HepG2 (cell line): ENCODE measurements around the gene PARD3.

Experiments
- BORCS8-MEF2B ChIP-seq: sonication (generic); formaldehyde crosslinking; IDR thresholded peaks from 2 replicates; pipeline ENCODE4 v1.8.0; 2022; ENCODE audit warnings: mild to moderate bottlenecking, missing genetic modification reagents
- NCOR1 ChIP-seq: fragments of 200-600 bp; sonication (generic); IDR thresholded peaks from 2 replicates; pipeline ENCODE4 v1.7.0; 2017; ENCODE audit warnings: antibody characterized with exemption, low read length, borderline replicate concordance
- TCF7L2 ChIP-seq: IDR thresholded peaks from 2 replicates; pipeline ENCODE4 v1.6.1; 2011; ENCODE audit warnings: mild to moderate bottlenecking, low read depth, low read length, moderate library complexity
- U2AF2 ChIP-seq: fragments of 200-400 bp; formaldehyde crosslinking; IDR thresholded peaks from 2 replicates; pipeline ENCODE4 v1.6.1; 2017; ENCODE audit warnings: low read depth, mild to moderate bottlenecking, low read length
- ZNF17 ChIP-seq: sonication (generic); formaldehyde crosslinking; IDR thresholded peaks from 2 replicates; pipeline ENCODE4 v1.5.0; 2020; ENCODE audit warnings: mild to moderate bottlenecking, missing genetic modification reagents
- TF ChIP-seq, protein P1 (sequence below): sonication (generic); formaldehyde crosslinking; IDR thresholded peaks from 2 replicates; pipeline ENCODE4 v1.4.0; 2020; ENCODE audit warnings: missing genetic modification reagents
- TF ChIP-seq, protein P2 (sequence below): sonication (generic); formaldehyde crosslinking; IDR thresholded peaks from 2 replicates; pipeline ENCODE4 v1.8.1; 2022; ENCODE audit warnings: low read depth, mild to moderate bottlenecking, missing genetic modification reagents

DNA sequence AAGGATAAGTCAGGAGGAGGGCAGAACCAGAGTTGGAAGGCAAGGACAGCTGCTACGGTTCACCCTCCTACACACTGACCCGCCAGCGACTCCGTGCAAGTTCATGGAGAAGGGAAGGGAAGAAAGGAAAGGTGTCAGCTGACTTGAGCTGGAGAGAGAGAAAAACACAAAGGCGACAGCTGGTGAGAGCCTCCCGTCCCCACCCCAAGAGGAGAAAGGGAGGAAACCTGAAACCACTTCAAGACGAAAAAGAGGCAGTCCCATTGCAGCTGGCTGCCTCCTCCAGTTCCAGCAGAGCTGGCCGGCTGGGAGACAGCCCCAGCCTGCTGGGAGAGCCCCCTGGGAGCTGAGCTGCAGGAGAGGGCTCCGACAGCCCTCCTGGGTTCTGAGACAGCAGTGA lies 75.2 kb downstream of the PARD3 start:
- TF ChIP-seq, protein P1, sequence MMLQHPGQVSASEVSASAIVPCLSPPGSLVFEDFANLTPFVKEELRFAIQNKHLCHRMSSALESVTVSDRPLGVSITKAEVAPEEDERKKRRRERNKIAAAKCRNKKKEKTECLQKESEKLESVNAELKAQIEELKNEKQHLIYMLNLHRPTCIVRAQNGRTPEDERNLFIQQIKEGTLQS (CRISPR knock-in tag) = no peak
- TF ChIP-seq ZNF17 (CRISPR knock-in tag) = no peak
- no peak for TF ChIP-seq U2AF2
- no peak for TF ChIP-seq BORCS8-MEF2B (CRISPR knock-in tag)
- TF ChIP-seq NCOR1 = no peak
- TF ChIP-seq TCF7L2 = no peak
- TF ChIP-seq, protein P2, sequence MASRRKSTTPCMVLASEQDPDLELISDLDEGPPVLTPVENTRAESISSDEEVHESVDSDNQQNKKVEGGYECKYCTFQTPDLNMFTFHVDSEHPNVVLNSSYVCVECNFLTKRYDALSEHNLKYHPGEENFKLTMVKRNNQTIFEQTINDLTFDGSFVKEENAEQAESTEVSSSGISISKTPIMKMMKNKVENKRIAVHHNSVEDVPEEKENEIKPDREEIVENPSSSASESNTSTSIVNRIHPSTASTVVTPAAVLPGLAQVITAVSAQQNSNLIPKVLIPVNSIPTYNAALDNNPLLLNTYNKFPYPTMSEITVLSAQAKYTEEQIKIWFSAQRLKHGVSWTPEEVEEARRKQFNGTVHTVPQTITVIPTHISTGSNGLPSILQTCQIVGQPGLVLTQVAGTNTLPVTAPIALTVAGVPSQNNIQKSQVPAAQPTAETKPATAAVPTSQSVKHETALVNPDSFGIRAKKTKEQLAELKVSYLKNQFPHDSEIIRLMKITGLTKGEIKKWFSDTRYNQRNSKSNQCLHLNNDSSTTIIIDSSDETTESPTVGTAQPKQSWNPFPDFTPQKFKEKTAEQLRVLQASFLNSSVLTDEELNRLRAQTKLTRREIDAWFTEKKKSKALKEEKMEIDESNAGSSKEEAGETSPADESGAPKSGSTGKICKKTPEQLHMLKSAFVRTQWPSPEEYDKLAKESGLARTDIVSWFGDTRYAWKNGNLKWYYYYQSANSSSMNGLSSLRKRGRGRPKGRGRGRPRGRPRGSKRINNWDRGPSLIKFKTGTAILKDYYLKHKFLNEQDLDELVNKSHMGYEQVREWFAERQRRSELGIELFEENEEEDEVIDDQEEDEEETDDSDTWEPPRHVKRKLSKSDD (CRISPR knock-in tag) = no peak
